Ovary (tissue), 9 donors: ENCODE results near the gene RNFT2. TPM values are rescaled to one million over a fixed set of nuclear protein-coding genes. Genes with fewer than 3 reads are reported as not detected.

Experiments used
- DNase-seq, 5 donors: peaks; one replicate each; pipeline ENCODE4 v3.0.0-alpha.2; 2019 to 2020
- H3K27ac ChIP-seq, 2 donors: fragments of 200-600 bp; one replicate each; pipeline versions ENCODE4 v1.5.1 to v1.8.0; 2019 to 2022
- H3K27me3 ChIP-seq: fragments of 200-600 bp; one replicate; pipeline ENCODE4 v1.8.0; 2022
- H3K36me3 ChIP-seq: fragments of 200-600 bp; sonication (generic); one replicate; pipeline ENCODE4 v1.5.1; 2019
- H3K4me1 ChIP-seq: one replicate; pipeline ENCODE4 v1.8.1; 2013; ENCODE audit warnings: mild to moderate bottlenecking, moderate library complexity; ENCODE audit not compliant: insufficient read depth
- H3K4me3 ChIP-seq: fragments of 200-600 bp; sonication (generic); one replicate; pipeline ENCODE4 v1.5.1; 2017
- H3K9me3 ChIP-seq, 2 donors: fragments of 200-600 bp in 1 of 2; sonication (generic) in 1 of 2; one replicate each; pipeline versions ENCODE4 v1.5.1 to v1.8.1; 2013 to 2019; ENCODE audit warnings: mild to moderate bottlenecking in 1 of 2, moderate library complexity in 1 of 2
- EP300 ChIP-seq: sonication (generic); formaldehyde crosslinking; IDR thresholded peaks from one replicate; pipeline ENCODE4 v1.6.1; 2017; ENCODE audit warnings: antibody characterized with exemption
- POLR2A ChIP-seq: fragments of 450-650 bp; IDR thresholded peaks from one replicate; pipeline ENCODE4 v1.6.1; 2017; ENCODE audit warnings: antibody characterized with exemption, mild to moderate bottlenecking, moderate library complexity
- WGBS, 3 donors: extraction: QIAGEN DNeasy Blood & Tissue Kit in 1 of 3; methylation state at CpG; one replicate each; pipeline versions ENCODE4 v1.1.5 to v1.1.7; 2013 to 2017; 5-methylcytosine and 5-hydroxymethylcytosine counted together
- intact Hi-C, 4 donors: fragments of 100-400 bp; cut with DNase I; formaldehyde crosslinking; loops; one replicate each; pipeline versions ENCODE4 v1.11.0 to v1.15.1; 2022 to 2023
- polyA plus RNA-seq, 2 donors: library from polyadenylated mRNA; stranded (reverse); fragments of 200-250 nt in 1 of 2; fragments of 350-450 nt in 1 of 2; fragmentation: Illumina TruSeq in 1 of 2; extraction: RNeasy Lipid Tissue Mini Kit (QIAGEN cat#74804) in 1 of 2; gene quantifications; one replicate each; pipeline ENCODE4 v1.2.3, GENCODE V29; 2013 to 2014
- total RNA-seq, 7 donors: library from RNA; depleted of rRNA in 2 of 7; stranded (reverse); fragments of >200 nt in 2 of 7; fragmentation: NEBNext Ultra II Directional in 3 of 7; extraction: Animal tissue kit (Norgen Biotek cat#: 25700) in 3 of 7; gene quantifications; one replicate each; pipeline versions ENCODE4 v1.1.0 to v1.2.4, GENCODE V29; 2016 to 2023
- TF ChIP-seq, protein P1 (sequence below), 3 donors: fragments of 450-650 bp in 2 of 3; fragments of 200-600 bp in 1 of 3; IDR thresholded peaks; one replicate each; pipeline versions ENCODE4 v1.5.1 to v1.8.0; 2016 to 2022; ENCODE audit warnings: antibody characterized with exemption in 3 of 3, mild to moderate bottlenecking in 1 of 3
- donor health status: DM: no; HTN: no; CAD: no; lungs with moderate emphysema.
- donor health status: DM: no; HTN: no; CAD: no.
- donor health status: Bipolar disorder and iron deficiency.
- donor health status: DM: yes; HTN: yes; CAD: no.
- donor health status: DM: no; HTN: no; CAD: no.
- donor health status: DM: yes; HTN: yes; CAD: no.

Gene RNFT2
- total and polyA plus RNA-seq, 9 donors = 0.72 to 4.3 (median 2.4) TPM

DNA sequence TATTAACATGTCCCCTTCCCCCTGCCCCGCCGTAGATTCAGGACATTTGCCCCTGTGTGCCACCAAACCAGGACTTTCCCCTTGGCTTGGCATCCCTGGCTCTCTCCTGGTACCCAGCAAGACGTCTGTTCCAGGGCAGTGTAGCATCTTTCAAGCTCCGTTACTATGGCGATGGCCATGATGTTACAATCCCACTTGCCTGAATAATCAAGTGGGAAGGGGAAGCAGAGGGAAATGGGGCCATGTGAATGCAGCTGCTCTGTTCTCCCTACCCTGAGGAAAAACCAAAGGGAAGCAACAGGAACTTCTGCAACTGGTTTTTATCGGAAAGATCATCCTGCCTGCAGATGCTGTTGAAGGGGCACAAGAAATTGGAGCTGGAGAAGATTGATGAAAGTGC lies 114.2 kb downstream of the RNFT2 start:
- no peak for DNase-seq
- Histone ChIP-seq H3K36me3 (no peaks in the 10 kb centered on the region), H3K4me1 (no peaks in the 10 kb centered on the region), H3K27ac (no peak overlapping the region), H3K27me3 (no peaks in the 10 kb centered on the region), H3K9me3 (no peaks in the 10 kb centered on the region), H3K4me3 (no peak overlapping the region)
- WGBS, 3 donors = 82 to 84% (median 83%) methylated on average over 6 of the region's 6 CpGs
- no peak for TF ChIP-seq EP300
- no peak for TF ChIP-seq POLR2A
- TF ChIP-seq, protein P1, sequence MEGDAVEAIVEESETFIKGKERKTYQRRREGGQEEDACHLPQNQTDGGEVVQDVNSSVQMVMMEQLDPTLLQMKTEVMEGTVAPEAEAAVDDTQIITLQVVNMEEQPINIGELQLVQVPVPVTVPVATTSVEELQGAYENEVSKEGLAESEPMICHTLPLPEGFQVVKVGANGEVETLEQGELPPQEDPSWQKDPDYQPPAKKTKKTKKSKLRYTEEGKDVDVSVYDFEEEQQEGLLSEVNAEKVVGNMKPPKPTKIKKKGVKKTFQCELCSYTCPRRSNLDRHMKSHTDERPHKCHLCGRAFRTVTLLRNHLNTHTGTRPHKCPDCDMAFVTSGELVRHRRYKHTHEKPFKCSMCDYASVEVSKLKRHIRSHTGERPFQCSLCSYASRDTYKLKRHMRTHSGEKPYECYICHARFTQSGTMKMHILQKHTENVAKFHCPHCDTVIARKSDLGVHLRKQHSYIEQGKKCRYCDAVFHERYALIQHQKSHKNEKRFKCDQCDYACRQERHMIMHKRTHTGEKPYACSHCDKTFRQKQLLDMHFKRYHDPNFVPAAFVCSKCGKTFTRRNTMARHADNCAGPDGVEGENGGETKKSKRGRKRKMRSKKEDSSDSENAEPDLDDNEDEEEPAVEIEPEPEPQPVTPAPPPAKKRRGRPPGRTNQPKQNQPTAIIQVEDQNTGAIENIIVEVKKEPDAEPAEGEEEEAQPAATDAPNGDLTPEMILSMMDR (IDR thresholded peaks at IDR 0.05) = no peak
- intact Hi-C loops = no loop called here

DNA sequence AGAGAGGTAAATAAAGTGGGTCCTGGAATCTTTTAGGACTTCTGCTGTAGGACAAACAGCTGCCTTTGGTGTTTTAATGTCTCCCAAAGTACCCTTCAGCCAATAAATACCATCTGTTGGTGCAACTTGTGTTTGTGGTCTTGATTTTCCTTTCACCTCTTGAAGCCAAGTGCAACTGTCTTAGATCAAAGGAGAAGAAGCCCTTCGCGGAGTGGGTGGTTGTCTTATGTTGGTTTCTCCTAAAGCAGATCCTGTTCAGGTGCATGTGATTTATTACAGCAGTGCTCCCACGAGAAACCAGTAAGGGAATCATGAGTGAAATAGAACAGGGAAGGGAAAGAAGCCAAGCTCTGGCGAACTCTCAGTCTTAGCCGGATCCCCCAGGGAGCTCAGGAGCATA lies 115.4 kb downstream of the RNFT2 start:
- 40 to 57% (median 56%) methylated on average over 5 of the region's 5 CpGs for WGBS, 3 donors
- intact Hi-C loops = no loop called here
- Histone ChIP-seq H3K36me3 (no peaks in the 10 kb centered on the region), H3K9me3 (no peaks in the 10 kb centered on the region), H3K4me1 (peaks cover 3% of the 10 kb centered on the region), H3K27me3 (no peaks in the 10 kb centered on the region), H3K4me3 (no peak overlapping the region), H3K27ac (no peak overlapping the region)
- DNase-seq = no peak
- no peak for TF ChIP-seq EP300
- TF ChIP-seq, protein P1 (IDR thresholded peaks at IDR 0.05) = no peak
- no peak for TF ChIP-seq POLR2A

DNA sequence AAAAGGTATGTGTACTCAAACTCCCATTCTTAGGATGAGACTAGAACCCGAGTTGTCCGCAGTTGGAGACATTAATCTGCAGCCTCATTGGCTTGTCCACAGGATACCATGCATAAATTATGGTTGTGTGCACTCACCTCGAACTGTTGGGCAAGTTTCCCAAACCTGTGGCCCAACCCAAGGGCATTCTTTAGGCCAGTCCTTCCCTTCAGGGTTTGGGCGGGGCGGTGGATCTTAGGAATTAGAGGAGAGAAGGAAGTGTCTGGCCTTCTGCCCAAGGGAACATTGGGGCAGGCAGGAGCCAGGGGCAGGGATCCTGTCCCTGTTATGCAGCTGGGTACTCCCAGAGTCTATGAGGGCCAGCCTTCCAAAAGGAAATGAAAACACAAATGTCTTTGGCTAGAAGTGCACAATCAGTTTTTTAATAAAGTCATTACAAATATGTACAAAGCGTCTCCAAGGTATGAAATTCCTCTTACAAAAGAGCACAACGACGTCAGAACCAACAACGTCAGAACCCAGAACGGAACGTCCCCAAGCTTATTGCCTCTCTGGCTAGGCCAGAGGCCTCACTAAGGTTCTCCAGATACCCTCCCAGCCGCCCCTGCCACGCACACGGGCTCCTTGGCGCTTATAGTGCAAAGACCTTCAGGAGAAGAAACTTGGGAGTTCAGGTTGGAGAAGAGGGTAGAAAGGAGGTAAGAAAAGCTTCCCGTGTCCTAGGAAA lies 117.8 kb downstream of the RNFT2 start:
- Histone ChIP-seq H3K27me3 (no peaks in the 10 kb centered on the region), H3K4me1 (peaks cover 4% of the 10 kb centered on the region), H3K4me3 (no peak overlapping the region), H3K27ac (no peak overlapping the region), H3K9me3 (no peaks in the 10 kb centered on the region), H3K36me3 (no peaks in the 10 kb centered on the region)
- DNase-seq = no peak
- 80 to 82% (median 82%) methylated on average over 16 of the region's 16 CpGs for WGBS, 3 donors
- TF ChIP-seq EP300 (no peak), POLR2A (no peak)
- TF ChIP-seq, protein P1 (IDR thresholded peaks at IDR 0.05) = no peak
- intact Hi-C loops = no loop called here

DNA sequence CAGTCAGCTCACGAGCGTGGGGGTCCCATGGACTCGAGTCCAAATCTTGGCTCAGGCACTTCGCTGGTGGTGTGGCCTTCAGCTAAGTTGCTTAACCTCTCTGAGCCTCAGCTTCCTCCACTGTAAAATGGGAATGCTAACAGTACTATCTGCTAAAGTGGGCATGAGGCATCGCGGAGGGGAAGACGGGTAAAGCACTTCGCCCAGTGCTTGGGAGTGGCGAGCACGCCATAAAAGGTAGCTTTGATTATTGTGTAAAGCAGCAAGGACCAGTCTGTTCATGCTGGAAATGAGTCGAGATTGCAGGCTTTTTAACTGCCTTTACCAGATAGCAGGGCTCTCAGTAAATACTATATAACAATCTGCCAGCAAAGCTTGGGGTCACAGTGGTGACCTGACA lies 118.6 kb downstream of the RNFT2 start:
- H3K27me3 ChIP-seq = no peaks in the 10 kb centered on the region
- no peaks in the 10 kb centered on the region for H3K9me3 ChIP-seq
- intact Hi-C loops = no loop called here
- WGBS, 3 donors = 85 to 87% (median 87%) methylated on average over 11 of the region's 11 CpGs
- TF ChIP-seq POLR2A = no peak
- TF ChIP-seq, protein P1 (IDR thresholded peaks at IDR 0.05) = no peak
- no peak for TF ChIP-seq EP300
- H3K36me3 ChIP-seq = no peaks in the 10 kb centered on the region
- no peak overlapping the region for H3K27ac ChIP-seq
- no peak for DNase-seq
- H3K4me3 ChIP-seq = no peak overlapping the region
- H3K4me1 ChIP-seq = peaks cover 6% of the 10 kb centered on the region
